Osteoblast (primary cell): ENCODE results near the gene CSNK2A2. TPM values are rescaled to one million over a fixed set of nuclear protein-coding genes. Genes with fewer than 3 reads are reported as not detected.

ENCODE experiments used
- DNase-seq: peaks from one replicate; pipeline ENCODE4 v3.0.0; 2011; ENCODE audit warnings: low spot score, mixed read lengths; ENCODE audit not compliant: insufficient read length; ENCODE audit errors: missing footprints
- H2AFZ ChIP-seq: 2 replicates; pipeline ENCODE4 v1.6.0; 2011; ENCODE audit warnings: mild to moderate bottlenecking, low read length
- H3K27ac ChIP-seq: 2 replicates; pipeline ENCODE4 v1.5.1; 2011; ENCODE audit warnings: mild to moderate bottlenecking, low read depth, low read length, moderate library complexity
- H3K27me3 ChIP-seq: 2 replicates; pipeline ENCODE4 v1.6.0; 2012; ENCODE audit warnings: mild to moderate bottlenecking, control low read depth, inconsistent platforms, low read length, moderate library complexity; ENCODE audit not compliant: insufficient read depth
- H3K36me3 ChIP-seq: 2 replicates; pipeline ENCODE4 v1.5.1; 2011; ENCODE audit warnings: mild to moderate bottlenecking, low read length, control low read depth, moderate library complexity; ENCODE audit not compliant: insufficient read depth
- H3K4me1 ChIP-seq: 2 replicates; pipeline ENCODE4 v1.5.1; 2011; ENCODE audit warnings: mild to moderate bottlenecking, low read length, control low read depth, moderate library complexity; ENCODE audit not compliant: insufficient read depth
- H3K4me2 ChIP-seq: 2 replicates; pipeline ENCODE4 v1.6.0; 2011; ENCODE audit warnings: mild to moderate bottlenecking, low read length; ENCODE audit not compliant: insufficient read depth
- H3K4me3 ChIP-seq: fragments of 200-600 bp; sonication (generic); 3 replicates; pipeline ENCODE4 v1.5.1; 2012; ENCODE audit warnings: mild to moderate bottlenecking, low read length, inconsistent platforms; ENCODE audit not compliant: insufficient read depth
- H3K79me2 ChIP-seq: 2 replicates; pipeline ENCODE4 v1.6.0; 2012; ENCODE audit warnings: mild to moderate bottlenecking, low read length, control low read depth, inconsistent platforms; ENCODE audit not compliant: insufficient read depth
- H3K9me3 ChIP-seq: 2 replicates; pipeline ENCODE4 v1.5.1; 2011; ENCODE audit warnings: low read depth, low read length, control low read depth
- H4K20me1 ChIP-seq: 2 replicates; pipeline ENCODE4 v1.6.0; 2012; ENCODE audit warnings: mild to moderate bottlenecking, low read length, control low read depth; ENCODE audit not compliant: insufficient read depth
- total RNA-seq: library from RNA; depleted of rRNA; stranded (reverse); fragments of >200 nt; gene quantifications from 2 replicates; pipeline ENCODE4 v1.2.3, GENCODE V29; 2012
- TF ChIP-seq, protein P1 (sequence below): IDR thresholded peaks from 2 replicates; pipeline ENCODE4 v1.5.1; 2011; ENCODE audit warnings: mild to moderate bottlenecking, low read depth, low read length, moderate library complexity; ENCODE audit errors: extremely low read depth

Gene CSNK2A2
- total RNA-seq, 1 donor = 40.5 TPM

DNA sequence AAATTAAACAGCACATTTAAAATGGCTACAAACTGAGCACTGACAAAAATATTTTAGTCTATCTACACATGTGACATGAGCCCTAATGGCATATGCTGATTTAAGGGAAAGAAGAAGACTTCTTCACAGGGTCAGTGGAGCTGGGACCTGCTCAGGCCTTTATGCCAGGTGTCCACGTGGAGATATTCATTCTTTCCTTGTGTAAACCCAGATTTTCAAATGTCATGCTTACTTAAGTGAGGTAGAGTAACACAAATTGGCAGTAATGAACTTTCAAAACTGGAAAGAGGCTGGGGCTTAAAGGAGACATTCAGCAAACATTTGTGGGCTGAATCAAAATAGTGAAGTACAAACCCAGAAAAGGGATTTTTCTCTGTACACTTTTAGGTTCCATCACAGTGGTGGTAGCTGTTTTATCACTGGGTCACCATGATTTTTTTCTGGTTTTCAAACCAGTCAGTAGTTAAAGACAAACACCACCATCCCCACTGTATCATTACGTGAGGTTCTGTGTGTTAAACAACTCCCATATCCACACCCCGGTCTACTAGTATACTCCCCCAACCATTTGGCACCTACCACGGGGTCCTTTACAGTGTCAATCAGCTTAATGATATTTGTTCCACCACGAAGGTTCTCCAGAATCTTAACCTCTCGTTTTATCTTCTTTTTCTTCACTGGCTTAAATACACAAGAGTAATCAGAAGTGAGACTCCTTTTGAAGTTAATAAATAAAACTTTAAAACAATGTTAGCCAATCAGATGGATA is 11.5 kb downstream of the CSNK2A2 start:
- H3K36me3 ChIP-seq = peaks cover 68% of the 10 kb centered on the region
- H3K4me3 ChIP-seq = no peak overlapping the region
- DNase-seq = no peak
- H3K4me2 ChIP-seq = no peak overlapping the region
- no peaks in the 10 kb centered on the region for H3K27me3 ChIP-seq
- H3K27ac ChIP-seq = no peak overlapping the region
- H4K20me1 ChIP-seq = peaks cover 5% of the 10 kb centered on the region
- H3K9me3 ChIP-seq = no peaks in the 10 kb centered on the region
- H2AFZ ChIP-seq = no peak overlapping the region
- H3K4me1 ChIP-seq = no peaks in the 10 kb centered on the region
- peaks cover 24% of the 10 kb centered on the region for H3K79me2 ChIP-seq
- TF ChIP-seq, protein P1, sequence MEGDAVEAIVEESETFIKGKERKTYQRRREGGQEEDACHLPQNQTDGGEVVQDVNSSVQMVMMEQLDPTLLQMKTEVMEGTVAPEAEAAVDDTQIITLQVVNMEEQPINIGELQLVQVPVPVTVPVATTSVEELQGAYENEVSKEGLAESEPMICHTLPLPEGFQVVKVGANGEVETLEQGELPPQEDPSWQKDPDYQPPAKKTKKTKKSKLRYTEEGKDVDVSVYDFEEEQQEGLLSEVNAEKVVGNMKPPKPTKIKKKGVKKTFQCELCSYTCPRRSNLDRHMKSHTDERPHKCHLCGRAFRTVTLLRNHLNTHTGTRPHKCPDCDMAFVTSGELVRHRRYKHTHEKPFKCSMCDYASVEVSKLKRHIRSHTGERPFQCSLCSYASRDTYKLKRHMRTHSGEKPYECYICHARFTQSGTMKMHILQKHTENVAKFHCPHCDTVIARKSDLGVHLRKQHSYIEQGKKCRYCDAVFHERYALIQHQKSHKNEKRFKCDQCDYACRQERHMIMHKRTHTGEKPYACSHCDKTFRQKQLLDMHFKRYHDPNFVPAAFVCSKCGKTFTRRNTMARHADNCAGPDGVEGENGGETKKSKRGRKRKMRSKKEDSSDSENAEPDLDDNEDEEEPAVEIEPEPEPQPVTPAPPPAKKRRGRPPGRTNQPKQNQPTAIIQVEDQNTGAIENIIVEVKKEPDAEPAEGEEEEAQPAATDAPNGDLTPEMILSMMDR = no peak

DNA sequence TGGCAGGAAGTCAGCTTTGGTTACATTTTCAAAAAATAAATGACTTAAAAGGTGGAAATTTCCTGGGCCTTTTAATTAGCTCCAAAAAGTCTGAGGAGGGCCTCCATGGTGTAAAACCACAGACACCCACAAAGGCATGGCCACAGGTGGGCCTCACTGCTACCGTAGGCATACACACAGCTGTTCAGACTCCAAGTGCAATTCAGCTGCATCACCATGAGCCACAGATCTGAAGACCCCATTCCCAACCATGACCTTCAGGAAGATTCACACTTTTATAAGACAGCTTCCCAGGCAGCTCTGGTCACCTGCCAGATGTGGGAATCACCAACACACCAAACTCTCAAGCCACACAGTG is 20.6 kb downstream of the CSNK2A2 start:
- H3K4me3 ChIP-seq = no peak overlapping the region
- H3K9me3 ChIP-seq = no peaks in the 10 kb centered on the region
- no peaks in the 10 kb centered on the region for H3K27me3 ChIP-seq
- TF ChIP-seq, protein P1 = no peak
- peaks cover 19% of the 10 kb centered on the region for H3K36me3 ChIP-seq
- DNase-seq = no peak
- H3K27ac ChIP-seq = no peak overlapping the region
- no peak overlapping the region for H3K4me2 ChIP-seq
- H4K20me1 ChIP-seq = peaks cover 6% of the 10 kb centered on the region
- no peaks in the 10 kb centered on the region for H3K4me1 ChIP-seq
- peaks cover 26% of the 10 kb centered on the region for H3K79me2 ChIP-seq
- H2AFZ ChIP-seq = no peak overlapping the region

DNA sequence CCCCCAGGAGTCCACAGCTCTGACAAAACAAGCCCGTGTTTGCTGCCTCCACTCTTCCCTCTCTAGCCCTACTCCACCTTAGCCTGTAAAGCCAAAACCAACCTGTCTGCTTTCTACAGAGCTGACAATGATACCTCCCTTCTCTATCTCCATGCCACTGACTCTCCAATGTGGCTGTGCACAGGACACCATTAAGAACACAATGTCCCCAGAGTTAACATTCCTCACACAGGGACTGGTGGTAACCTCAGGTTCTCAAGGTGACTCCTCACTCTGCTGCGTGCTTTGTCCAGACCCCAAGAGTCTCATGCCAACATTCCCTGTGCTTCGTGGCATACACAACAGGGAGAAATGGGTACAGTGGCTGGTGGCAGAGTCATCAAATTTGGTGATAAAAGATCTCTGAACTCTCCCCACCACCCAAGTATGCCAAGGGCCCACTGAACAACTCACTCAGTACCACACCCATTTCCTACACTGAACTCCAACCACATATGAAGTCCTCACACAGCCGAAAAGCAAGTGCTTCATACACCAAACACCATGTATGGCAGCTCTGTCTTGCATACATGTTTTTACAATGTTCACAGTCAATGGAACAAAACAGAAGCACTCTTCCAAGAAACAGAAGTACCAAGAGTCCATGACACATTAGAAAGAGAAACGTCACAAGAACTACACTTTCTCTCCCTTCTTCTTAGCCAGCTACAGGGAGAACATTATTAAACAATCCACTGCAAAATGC is 21.1 kb downstream of the CSNK2A2 start:
- no peaks in the 10 kb centered on the region for H3K27me3 ChIP-seq
- H3K36me3 ChIP-seq = peaks cover 18% of the 10 kb centered on the region
- TF ChIP-seq, protein P1 = no peak
- H3K9me3 ChIP-seq = no peaks in the 10 kb centered on the region
- peaks cover 24% of the 10 kb centered on the region for H3K79me2 ChIP-seq
- H3K4me2 ChIP-seq = no peak overlapping the region
- H3K27ac ChIP-seq = no peak overlapping the region
- H2AFZ ChIP-seq = no peak overlapping the region
- peaks cover 6% of the 10 kb centered on the region for H4K20me1 ChIP-seq
- DNase-seq = no peak
- no peak overlapping the region for H3K4me3 ChIP-seq
- no peaks in the 10 kb centered on the region for H3K4me1 ChIP-seq

DNA sequence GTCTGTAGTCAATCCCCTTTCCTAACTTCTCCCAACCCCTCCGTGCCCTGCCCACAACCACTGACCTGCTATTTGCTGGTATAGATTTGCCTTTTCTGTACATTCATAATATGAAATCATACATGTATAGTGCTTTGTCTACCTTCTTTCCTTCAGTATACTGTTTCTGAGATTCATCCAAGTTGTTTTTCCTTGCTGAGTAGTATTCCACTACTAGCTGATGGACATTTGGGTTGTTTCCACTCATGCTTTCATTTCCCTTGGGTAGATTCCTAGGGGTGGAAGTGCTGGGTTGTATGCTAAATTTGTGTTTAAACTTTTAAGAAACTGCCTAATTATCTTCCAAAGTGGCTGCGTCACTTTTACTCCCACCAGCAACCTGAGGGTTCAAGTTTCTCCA is 27.7 kb downstream of the CSNK2A2 start:
- Histone ChIP-seq H3K9me3 (no peaks in the 10 kb centered on the region), H3K27ac (no peak overlapping the region), H4K20me1 (no peaks in the 10 kb centered on the region), H3K27me3 (no peaks in the 10 kb centered on the region), H3K4me1 (no peaks in the 10 kb centered on the region), H3K4me3 (no peak overlapping the region), H3K79me2 (no peaks in the 10 kb centered on the region), H3K36me3 (peaks cover 64% of the 10 kb centered on the region), H3K4me2 (no peak overlapping the region), H2AFZ (no peak overlapping the region)
- no peak for DNase-seq
- TF ChIP-seq, protein P1 = no peak
